ENCODE results near the gene FAT1.

FAT1 gene

DNA sequence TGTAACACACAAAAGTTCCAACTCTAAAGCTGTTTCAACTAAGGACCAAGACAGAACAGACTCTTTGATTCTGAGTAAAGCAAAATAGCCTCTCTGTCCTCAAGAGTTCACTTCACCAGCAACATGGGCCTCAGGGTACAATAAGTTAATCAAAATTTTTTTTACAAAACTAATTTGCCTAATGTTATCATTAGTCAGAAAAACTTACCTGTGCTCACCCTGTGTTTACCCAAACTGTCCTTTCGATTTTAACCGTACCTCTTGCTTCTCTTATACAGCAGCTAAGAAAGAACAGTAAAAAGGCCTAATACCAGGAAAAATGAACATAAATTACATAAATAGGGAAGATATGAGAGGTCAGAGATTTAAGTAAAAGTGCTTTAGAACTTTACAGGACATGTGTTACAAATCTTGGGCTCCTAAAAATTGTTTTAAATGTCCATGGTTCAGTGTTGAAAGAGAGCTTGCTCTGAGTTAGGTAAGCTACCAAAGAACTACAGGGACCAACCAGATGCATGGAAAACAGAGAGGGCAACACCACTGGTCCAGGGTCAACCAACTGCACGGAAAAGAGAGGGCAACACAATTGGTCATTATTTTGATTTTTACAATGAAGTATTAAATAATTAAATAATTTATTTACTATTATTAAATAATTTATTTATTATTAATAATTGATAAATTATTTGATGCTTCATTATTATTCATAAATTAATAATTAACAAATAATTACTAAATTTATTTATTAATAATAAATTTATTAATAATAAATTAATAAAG is 73.1 kb downstream of the FAT1 start:
- no peak for DNase-seq

- no peak for DNase-seq
Observed at GRCh38 chr4:186647821-186648220, 75.8 kb downstream of the FAT1 start.

- DNase-seq: no peak
Observed at GRCh38 chr4:186644737-186645261, 78.9 kb downstream of the FAT1 start.

- no peak for DNase-seq
Observed at GRCh38 chr4:186644311-186644638, 79.4 kb downstream of the FAT1 start.

DNA sequence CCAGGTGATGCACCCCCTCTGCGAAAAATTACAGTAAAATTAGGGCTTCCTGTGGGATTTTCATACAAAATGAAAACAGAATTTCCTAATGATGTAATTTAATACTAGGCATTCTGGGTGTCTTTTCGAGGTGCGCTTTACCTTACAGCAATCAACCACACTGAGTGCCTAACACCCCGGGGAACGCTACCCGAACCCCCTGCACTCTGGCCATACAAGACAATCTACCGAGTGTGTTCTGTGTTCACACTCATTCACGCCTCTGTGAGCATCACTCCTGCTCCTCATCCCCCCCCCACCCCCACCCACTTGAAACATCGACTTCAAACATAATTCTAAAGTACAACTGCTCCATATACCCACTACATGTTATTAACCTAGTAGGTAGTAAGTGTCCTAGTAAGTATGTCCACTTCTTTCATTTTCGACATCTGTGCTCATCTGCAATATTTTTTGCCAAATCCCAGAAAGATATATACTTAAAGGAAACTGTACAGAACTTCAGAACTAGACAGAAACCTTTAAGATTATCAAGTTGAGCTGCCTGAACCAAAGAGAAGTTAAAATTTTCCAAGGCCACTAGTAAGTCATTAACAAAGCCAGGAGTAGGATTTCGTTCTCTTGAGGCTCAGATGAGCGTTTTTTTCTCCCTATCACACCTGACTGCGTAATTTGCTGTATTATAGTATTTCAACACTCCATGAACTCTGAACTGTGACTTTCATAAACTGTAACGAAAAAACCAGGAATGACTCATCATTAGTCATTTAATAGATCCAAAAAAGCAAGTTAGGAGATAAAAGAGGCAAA is 80.0 kb downstream of the FAT1 start:
- no peak for DNase-seq

DNA sequence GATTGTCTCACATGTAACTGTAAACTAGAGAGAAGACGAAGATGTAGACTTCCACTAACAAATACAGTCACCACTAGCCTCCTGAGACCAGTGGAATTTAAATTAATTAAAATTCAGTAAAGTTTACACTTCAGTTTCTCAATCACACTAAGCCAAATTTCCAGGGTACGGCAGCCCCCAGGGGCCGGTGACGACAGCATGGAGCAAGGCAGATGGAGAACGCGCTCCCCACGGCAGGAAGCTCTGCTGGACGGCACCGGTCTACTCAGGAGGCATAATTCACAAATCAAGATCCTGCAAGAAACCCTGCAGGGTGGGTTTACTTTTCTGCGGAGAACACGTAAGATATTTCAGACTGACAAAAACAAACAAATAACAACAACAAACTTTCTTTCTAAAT is 80.7 kb downstream of the FAT1 start:
- no peak for DNase-seq

GRCh38 chr4:186642530-186642929 is 81.1 kb downstream of the FAT1 start:
- no peak for DNase-seq

- no peak for DNase-seq
Observed at GRCh38 chr4:186634591-186635128, 89.0 kb downstream of the FAT1 start.

DNA sequence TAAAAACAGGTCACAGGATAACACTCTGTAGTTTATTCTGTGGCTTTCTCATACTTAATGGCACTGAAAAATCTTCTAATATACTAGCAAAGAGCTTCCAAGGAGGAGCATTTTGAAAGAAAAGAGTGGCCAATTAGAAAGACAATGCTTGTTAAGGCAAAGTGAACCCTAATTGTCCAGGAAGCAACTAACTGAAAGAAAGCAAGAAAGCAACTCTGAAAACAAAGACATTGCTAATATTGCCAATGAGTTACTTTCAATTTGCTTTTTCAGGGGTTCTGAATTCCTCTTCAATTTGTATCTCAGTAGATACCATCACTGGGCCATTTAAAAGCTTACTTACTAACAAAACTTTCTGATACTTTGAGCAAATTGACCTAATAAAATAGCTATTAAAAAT is 89.8 kb downstream of the FAT1 start:
- no peak for DNase-seq

- no peak for DNase-seq
Observed at GRCh38 chr4:186630128-186630527, 93.5 kb downstream of the FAT1 start.

DNA sequence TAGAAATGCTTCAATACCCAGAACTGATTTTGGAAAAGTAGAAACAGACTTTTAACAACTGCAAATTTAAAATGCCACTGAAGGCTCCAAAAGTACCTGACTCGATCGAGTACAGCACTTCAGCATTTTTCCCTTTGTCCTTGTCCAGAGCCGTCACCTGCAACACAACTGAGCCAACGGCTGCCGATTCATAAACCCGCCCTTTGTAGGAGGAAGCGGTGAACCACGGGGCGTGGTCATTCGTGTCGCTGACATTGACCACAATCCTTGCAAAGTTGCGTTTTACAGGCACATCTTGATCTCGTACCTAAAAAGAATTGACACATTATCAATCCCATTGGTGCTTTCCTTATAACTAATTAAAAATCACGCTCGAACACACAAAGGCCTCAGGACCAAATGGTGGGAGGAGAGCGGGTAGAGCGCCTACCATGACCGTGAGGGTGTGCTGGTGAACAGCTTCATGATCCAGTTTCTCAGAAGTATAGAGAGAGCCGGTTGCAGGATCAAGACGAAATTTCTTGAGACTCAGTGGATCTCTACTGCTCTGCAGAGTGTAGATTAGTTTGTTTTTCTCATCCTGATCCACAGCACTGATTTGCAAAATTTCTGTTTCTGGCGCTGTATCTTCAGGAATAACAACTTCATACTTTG is 95.5 kb downstream of the FAT1 start:
- no peak for DNase-seq

DNA sequence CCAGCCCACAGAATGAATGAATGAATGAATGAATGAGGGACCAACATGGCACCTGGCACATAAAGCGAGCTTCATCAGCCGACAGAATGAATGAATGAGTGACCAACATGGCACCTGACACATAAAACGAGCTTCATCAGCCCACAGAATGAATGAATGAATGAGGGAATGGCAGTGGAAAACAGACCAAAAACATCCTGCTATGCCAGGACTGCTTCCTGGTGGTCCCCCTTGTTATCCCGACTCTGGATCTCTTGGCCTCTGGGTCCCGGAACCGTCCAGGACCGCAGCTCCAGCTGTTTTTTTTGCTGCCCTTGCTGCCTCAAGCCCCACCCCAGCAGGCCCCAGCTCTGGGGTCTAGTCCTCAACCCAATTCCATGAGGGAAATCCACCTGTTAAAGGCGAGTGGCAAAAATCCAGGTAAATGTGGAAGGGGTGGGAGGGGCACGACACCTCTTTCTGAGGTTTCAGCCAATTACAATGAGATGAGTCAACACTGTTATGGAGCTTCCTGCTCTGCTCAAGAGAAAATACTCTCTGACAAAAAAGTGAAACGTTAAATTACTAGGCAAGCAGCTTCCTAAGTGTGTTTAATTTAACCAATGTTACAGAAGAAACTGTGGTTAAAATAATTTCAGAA is 96.3 kb downstream of the FAT1 start:
- DNase-seq: no peak

- DNase-seq: no peak
Observed at GRCh38 chr4:186624951-186625350, 98.7 kb downstream of the FAT1 start.

- DNase-seq: no peak
Observed at GRCh38 chr4:186623546-186623945, 100.1 kb downstream of the FAT1 start.

DNA sequence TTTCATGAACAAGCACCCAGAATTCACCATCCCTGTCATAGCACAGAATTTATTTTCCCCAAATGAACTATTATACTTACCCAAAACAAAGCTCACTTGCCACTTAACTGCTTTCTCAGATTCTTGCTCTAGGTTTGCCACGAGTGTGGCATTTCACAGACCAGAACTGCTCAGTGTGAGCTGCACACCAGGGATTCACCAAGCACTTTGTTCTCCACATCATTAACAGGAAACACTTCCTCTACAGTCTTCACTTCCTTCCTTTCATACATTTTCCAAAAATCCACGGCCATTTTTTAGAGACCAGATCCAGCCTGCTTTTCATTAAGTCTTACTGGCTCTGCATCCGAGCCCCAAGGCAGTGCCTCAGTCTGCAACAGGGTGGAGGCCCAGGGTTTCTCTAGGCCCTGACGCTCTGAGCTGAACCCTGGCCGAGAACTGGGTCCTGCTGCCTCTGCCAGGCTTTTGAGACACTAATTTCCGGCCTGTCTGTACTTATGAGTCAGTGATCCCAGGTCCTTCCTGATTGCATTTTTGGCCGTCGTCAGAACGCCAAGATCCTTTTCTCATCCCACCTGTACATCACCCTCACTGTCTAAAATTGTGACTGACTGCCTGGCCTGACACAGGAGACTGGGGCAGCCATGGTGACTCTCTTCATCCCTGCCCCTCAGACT is 100.7 kb downstream of the FAT1 start:
- DNase-seq: no peak

DNA sequence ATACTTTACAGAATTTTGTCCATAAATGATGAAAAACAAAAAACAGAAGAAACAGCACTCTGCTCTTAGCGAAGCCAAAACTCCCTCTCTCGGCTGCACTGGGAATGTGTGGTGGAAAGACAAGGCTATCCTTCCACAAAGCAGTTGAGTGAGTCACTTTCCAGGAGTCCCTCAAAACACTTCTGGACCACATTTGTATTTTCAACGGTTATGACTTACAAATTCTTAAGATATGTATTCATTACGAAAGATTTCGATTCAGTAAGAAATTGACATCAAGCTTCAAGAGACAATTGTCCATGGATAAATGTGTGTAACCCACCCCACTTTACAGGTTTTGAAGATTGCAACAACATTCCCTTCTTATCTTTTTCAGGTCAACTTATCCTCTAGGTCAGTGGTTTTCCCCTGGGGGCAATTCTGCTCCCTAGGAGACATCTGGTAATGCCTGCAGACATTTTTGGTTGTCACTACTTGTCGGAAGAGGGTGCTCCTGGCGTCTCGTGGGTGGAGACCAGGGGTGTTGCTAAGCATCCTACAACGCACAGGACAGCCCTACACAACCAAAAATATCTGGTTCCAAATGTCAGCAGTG is 101.6 kb downstream of the FAT1 start:
- no peak for DNase-seq

- no peak for DNase-seq
Observed at GRCh38 chr4:186619088-186619487, 104.6 kb downstream of the FAT1 start.

DNA sequence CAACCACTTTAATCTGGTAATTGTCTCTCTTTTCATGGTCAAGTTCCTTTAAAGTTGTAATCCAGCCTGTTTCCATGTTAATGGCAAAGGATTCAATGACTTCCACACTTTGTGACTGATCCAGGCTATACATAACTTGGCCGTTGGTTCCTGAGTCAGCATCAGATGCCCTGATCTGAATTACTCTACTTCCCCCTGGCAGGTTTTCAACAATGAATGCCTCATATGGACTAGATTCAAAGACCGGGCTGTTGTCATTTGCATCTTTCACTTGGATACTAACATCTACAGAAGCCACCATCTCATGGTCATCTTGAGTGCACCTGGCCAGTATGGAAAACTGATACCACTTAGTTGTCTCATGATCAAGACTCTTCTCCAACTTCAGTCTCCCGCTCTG is 105.7 kb downstream of the FAT1 start:
- no peak for DNase-seq

GRCh38 chr4:186607490-186607889 is 116.2 kb downstream of the FAT1 start:
- DNase-seq: no peak

- no peak for DNase-seq
Observed at GRCh38 chr4:186606591-186606992, 117.1 kb downstream of the FAT1 start.

DNA sequence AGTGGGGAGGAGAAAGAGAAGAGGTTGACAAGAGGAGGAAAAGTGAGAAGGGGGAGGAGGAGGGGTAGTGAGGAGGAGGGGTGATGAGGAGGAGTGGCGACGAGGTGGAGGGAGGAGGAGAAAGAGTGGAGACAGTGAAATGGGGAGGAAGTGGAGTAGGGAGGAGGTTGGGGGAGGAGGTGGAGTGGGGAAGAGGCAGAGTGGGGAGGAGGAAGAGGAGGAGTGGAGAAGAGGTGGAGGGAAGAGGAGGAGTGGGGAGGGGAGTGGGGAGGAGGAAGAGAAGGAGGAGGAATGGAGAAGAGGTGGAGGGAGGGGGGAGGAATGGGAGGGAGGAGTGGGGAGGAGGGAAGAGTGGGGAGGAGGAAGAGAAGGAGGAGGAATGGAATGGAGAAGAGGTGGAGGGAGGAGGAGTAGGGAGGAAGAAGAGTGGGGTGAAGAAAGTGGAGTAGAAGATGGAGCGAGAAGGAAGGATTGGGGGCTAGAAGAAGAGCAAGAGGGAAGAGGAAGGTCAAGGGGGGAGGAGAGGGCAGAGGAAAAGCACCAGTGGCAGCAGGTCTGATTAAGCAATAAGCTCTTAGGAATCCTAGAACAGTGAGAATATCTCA is 118.3 kb downstream of the FAT1 start:
- no peak for DNase-seq

All from hippocampal formation (tissue), 2 donors.